ENCODE results near the gene SDS.

SDS gene

DNA sequence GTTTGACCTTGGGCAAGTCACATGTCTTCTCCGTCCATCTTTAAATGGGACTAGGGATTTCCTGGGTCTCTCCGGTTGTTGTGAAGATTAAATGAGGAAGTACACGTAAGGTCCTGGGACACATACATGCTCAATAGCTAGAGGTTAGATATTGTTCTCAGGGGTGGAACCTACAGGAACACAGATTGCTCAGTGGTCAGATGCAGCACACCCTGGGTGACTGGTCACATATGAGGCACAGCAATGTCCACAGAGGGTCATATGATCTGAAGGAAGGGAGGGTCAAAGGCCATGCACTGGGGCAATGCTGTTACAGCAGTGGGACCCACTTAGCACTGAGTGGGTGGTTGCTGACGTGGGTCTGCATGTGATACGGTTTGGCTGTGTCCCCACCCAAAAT, 57.3 kb downstream of the SDS start:
- no peak for TF ChIP-seq GATA3 (IDR thresholded peaks at IDR 0.05; ENCODE audit: low read depth, low read length)
- no peak for TF ChIP-seq GATA2 (IDR thresholded peaks at IDR 0.05; ENCODE audit: low read depth, low read length)

DNA sequence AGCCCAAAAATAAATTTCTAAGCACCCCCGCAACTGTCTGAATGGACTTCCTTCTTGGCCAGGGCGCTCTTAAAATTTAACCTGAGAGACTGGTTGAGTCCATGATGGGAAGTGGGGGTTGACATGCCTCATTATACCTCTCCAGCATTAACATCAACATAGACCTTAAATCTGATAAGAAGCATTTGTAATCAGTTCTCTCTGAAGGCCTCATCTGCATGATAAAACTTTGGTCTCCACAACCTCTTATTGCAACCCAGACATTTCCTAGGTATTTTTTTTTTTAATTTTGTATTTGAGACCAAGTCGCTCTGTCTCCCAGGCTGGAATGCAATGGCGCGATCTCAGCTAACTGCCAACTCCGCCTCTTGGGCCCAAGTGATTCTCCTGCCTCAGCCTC, 58.4 kb downstream of the SDS start:
- TF ChIP-seq GATA2 (IDR thresholded peaks at IDR 0.05; ENCODE audit: low read depth, low read length) = no peak
- no peak for TF ChIP-seq GATA3 (IDR thresholded peaks at IDR 0.05; ENCODE audit: low read depth, low read length)

Data from SH-SY5Y (cell line).